ENCODE results near the gene ZBTB7B.

ZBTB7B gene

GRCh38 chr1:155044365-155044764 lies 41.8 kb downstream of the ZBTB7B start:
- TF ChIP-seq NFIC (IDR thresholded peaks at IDR 0.05) (no peak), TCF12 (IDR thresholded peaks at IDR 0.05; ENCODE audit: low read depth) (no peak), EP300 (IDR thresholded peaks at IDR 0.05; ENCODE audit: borderline replicate concordance) (no peak), REST (IDR thresholded peaks at IDR 0.05; ENCODE audit: low read depth) (no peak)

- TF ChIP-seq CEBPB (IDR thresholded peaks at IDR 0.05): no peak
- TF ChIP-seq CREB1 (IDR thresholded peaks at IDR 0.05; ENCODE audit: low read depth): no peak
- TF ChIP-seq MAX (IDR thresholded peaks at IDR 0.05): peak; percentile 35; the same call in 1 of the 2 replicates
- TF ChIP-seq, protein P1, sequence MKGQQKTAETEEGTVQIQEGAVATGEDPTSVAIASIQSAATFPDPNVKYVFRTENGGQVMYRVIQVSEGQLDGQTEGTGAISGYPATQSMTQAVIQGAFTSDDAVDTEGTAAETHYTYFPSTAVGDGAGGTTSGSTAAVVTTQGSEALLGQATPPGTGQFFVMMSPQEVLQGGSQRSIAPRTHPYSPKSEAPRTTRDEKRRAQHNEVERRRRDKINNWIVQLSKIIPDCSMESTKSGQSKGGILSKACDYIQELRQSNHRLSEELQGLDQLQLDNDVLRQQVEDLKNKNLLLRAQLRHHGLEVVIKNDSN (IDR thresholded peaks at IDR 0.05): 0 out of 2 replicates have a peak, but pooled peaks have one; percentile 4
- TF ChIP-seq TCF12 (IDR thresholded peaks at IDR 0.05; ENCODE audit: low read depth): no peak
- TF ChIP-seq RAD21 (IDR thresholded peaks at IDR 0.05; ENCODE audit: low read depth): peak; percentile 85
- no peak for TF ChIP-seq NFIC (IDR thresholded peaks at IDR 0.05)
- TF ChIP-seq TEAD4 (IDR thresholded peaks at IDR 0.05): no peak
- TF ChIP-seq ZBTB7A (IDR thresholded peaks at IDR 0.05; ENCODE audit: low read depth): no peak
- no peak for TF ChIP-seq EGR1 (IDR thresholded peaks at IDR 0.05)
- TF ChIP-seq FOXM1 (IDR thresholded peaks at IDR 0.05; ENCODE audit: borderline replicate concordance, low read depth): no peak
- no peak for TF ChIP-seq REST (IDR thresholded peaks at IDR 0.05; ENCODE audit: low read depth)
- no peak for TF ChIP-seq YY1 (IDR thresholded peaks at IDR 0.05; ENCODE audit: low read depth)
- TF ChIP-seq EP300 (IDR thresholded peaks at IDR 0.05; ENCODE audit: borderline replicate concordance): no peak
- TF ChIP-seq TAF1 (IDR thresholded peaks at IDR 0.05; ENCODE audit: low read depth): no peak
Observed at GRCh38 chr1:155044812-155045657, 42.4 kb downstream of the ZBTB7B start.

GRCh38 chr1:155048449-155049334 lies 46.1 kb downstream of the ZBTB7B start:
- TF ChIP-seq EP300 (IDR thresholded peaks at IDR 0.05; ENCODE audit: borderline replicate concordance) (no peak), YY1 (IDR thresholded peaks at IDR 0.05; ENCODE audit: low read depth) (no peak), TAF1 (IDR thresholded peaks at IDR 0.05; ENCODE audit: low read depth) (no peak), REST (IDR thresholded peaks at IDR 0.05; ENCODE audit: low read depth) (no peak), NFIC (IDR thresholded peaks at IDR 0.05) (no peak), CREB1 (IDR thresholded peaks at IDR 0.05; ENCODE audit: low read depth) (no peak), EGR1 (IDR thresholded peaks at IDR 0.05) (no peak), MAX (IDR thresholded peaks at IDR 0.05) (no peak), TCF12 (IDR thresholded peaks at IDR 0.05; ENCODE audit: low read depth) (no peak), ZBTB7A (IDR thresholded peaks at IDR 0.05; ENCODE audit: low read depth) (no peak), TEAD4 (IDR thresholded peaks at IDR 0.05) (no peak), RAD21 (IDR thresholded peaks at IDR 0.05; ENCODE audit: low read depth) (no peak)
- TF ChIP-seq, protein P1 (IDR thresholded peaks at IDR 0.05): no peak

All from Ishikawa (cell line).